Adrenal gland (tissue), 12 donors: ENCODE results near the gene DOLPP1. TPM values are rescaled to one million over a fixed set of nuclear protein-coding genes. Genes with fewer than 3 reads are reported as not detected.

Source experiments
- DNase-seq, 7 donors: peaks; one replicate each; pipeline ENCODE4 v3.0.0-alpha.2; 2019 to 2020
- H3K27ac ChIP-seq, 5 donors: fragments of 200-600 bp; sonication (generic) in 4 of 5; 1 replicate in 3 of 5; 2 replicates in 2 of 5; pipeline versions ENCODE4 v1.5.1 to v1.8.0; 2016 to 2020; ENCODE audit warnings: mild to moderate bottlenecking in 1 of 5
- H3K27me3 ChIP-seq: fragments of 200-600 bp; 2 replicates; pipeline ENCODE4 v1.8.0; 2021
- H3K36me3 ChIP-seq, 2 donors: fragments of 200-600 bp; replicated peaks in 1 of 2; 1 replicate in 1 of 2; 2 replicates in 1 of 2; pipeline versions ENCODE4 v1.5.1 to v1.8.0; 2018 to 2022
- H3K4me1 ChIP-seq, 2 donors: fragments of 200-600 bp; replicated peaks in 1 of 2; 1 replicate in 1 of 2; 2 replicates in 1 of 2; pipeline versions ENCODE4 v1.5.1 to v1.8.0; 2018 to 2021
- H3K4me3 ChIP-seq, 4 donors: fragments of 200-600 bp; sonication (generic) in 3 of 4; one replicate each; pipeline ENCODE4 v1.5.1; 2016 to 2018
- H3K9me3 ChIP-seq, 3 donors: fragments of 200-600 bp; sonication (generic) in 1 of 3; replicated peaks in 1 of 3; 1 replicate in 2 of 3; 2 replicates in 1 of 3; pipeline versions ENCODE4 v1.5.1 to v1.8.0; 2016 to 2021
- POLR2A ChIP-seq, 2 donors: fragments of 450-650 bp; IDR thresholded peaks; one replicate each; pipeline ENCODE4 v1.6.1; 2017; ENCODE audit warnings: antibody characterized with exemption in 2 of 2, mild to moderate bottlenecking in 2 of 2, moderate library complexity in 1 of 2
- WGBS, 4 donors: extraction: QIAGEN DNeasy Blood & Tissue Kit in 2 of 4; methylation state at CpG; one replicate each; pipeline versions ENCODE4 v1.1.5 to v1.1.7; 2013 to 2017; 5-methylcytosine and 5-hydroxymethylcytosine counted together
- intact Hi-C, 2 donors: fragments of 100-400 bp; cut with DNase I; formaldehyde crosslinking; loops; one replicate each; pipeline versions ENCODE4 v1.14.1 to v1.15.0; 2022 to 2023
- polyA plus RNA-seq, 3 donors: library from polyadenylated mRNA; stranded (reverse); fragments of 200-250 nt in 2 of 3; fragments of 350-450 nt in 1 of 3; fragmentation: Illumina TruSeq in 1 of 3; extraction: RNeasy Lipid Tissue Mini Kit (QIAGEN cat#74804) in 1 of 3; gene quantifications; one replicate each; pipeline ENCODE4 v1.2.3, GENCODE V29; 2013 to 2014
- total RNA-seq, 9 donors: library from RNA; depleted of rRNA in 4 of 9; stranded (reverse); fragments of >200 nt in 4 of 9; fragments of 120-200 nt in 1 of 9; fragmentation: NEBNext Ultra II Directional in 1 of 9; extraction: Animal tissue kit (Norgen Biotek cat#: 25700) in 1 of 9; gene quantifications; one replicate each; pipeline versions ENCODE4 v1.1.0 to v1.2.4, GENCODE V29; 2013 to 2023
- TF ChIP-seq, protein P1 (sequence below), 6 experiments: fragments of 450-650 bp in 4 of 6; fragments of 200-600 bp in 2 of 6; sonication (generic) in 1 of 6; IDR thresholded peaks; 1 replicate in 5 of 6; 2 replicates in 1 of 6; pipeline versions ENCODE4 v1.5.1 to v1.8.0; 2016 to 2021; ENCODE audit warnings: antibody characterized with exemption in 6 of 6, mild to moderate bottlenecking in 2 of 6, moderate library complexity in 1 of 6
- donor health status: healthy with polysubstance abuse.
- donor health status: Bipolar disorder and iron deficiency.
- donor health status: DM: yes; HTN: yes; CAD: no.
- donor health status: DM: no; HTN: no; CAD: no.
- donor health status: DM: no; HTN: no; CAD: no.
- donor health status: DM: yes; HTN: yes; CAD: no.

Gene DOLPP1
- total and polyA plus RNA-seq, 12 donors: 4.4 to 31.8 (median 19.2) TPM

DNA sequence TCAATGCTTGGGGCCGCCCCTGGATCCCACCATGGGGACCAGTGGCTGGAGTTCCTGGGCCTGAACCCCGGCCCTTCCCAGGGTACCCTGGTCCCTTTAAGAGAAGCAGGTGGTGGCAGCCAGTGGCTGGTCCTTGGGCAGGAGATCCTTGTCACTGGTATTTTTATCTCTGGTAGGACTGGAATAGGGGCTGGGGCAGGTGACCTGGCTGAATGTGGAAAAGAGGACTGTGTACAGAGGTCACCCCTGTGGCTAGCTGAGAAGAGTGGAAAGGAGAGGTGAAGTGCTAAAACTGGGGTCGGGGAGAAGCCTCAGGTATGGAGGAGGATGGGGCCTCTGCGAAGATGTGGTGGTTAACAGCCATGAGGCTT lies 22.7 kb downstream of the DOLPP1 start:
- intact Hi-C loops: no loop called here
- H3K27ac ChIP-seq: no peak overlapping the region
- TF ChIP-seq POLR2A (IDR thresholded peaks at IDR 0.05): no peak
- TF ChIP-seq, protein P1, sequence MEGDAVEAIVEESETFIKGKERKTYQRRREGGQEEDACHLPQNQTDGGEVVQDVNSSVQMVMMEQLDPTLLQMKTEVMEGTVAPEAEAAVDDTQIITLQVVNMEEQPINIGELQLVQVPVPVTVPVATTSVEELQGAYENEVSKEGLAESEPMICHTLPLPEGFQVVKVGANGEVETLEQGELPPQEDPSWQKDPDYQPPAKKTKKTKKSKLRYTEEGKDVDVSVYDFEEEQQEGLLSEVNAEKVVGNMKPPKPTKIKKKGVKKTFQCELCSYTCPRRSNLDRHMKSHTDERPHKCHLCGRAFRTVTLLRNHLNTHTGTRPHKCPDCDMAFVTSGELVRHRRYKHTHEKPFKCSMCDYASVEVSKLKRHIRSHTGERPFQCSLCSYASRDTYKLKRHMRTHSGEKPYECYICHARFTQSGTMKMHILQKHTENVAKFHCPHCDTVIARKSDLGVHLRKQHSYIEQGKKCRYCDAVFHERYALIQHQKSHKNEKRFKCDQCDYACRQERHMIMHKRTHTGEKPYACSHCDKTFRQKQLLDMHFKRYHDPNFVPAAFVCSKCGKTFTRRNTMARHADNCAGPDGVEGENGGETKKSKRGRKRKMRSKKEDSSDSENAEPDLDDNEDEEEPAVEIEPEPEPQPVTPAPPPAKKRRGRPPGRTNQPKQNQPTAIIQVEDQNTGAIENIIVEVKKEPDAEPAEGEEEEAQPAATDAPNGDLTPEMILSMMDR (IDR thresholded peaks at IDR 0.05): no peak
- 82 to 96% (median 94%) methylated on average over 2 to 4 of the region's 4 CpGs for WGBS, 4 donors
- H3K9me3 ChIP-seq: no peaks in the 10 kb centered on the region
- peaks cover 0 to 11% of the 10 kb centered on the region in 2 donors for H3K36me3 ChIP-seq
- no peak overlapping the region for H3K4me3 ChIP-seq
- H3K4me1 ChIP-seq: no peaks in the 10 kb centered on the region
- no peaks in the 10 kb centered on the region for H3K27me3 ChIP-seq
- DNase-seq: no peak

DNA sequence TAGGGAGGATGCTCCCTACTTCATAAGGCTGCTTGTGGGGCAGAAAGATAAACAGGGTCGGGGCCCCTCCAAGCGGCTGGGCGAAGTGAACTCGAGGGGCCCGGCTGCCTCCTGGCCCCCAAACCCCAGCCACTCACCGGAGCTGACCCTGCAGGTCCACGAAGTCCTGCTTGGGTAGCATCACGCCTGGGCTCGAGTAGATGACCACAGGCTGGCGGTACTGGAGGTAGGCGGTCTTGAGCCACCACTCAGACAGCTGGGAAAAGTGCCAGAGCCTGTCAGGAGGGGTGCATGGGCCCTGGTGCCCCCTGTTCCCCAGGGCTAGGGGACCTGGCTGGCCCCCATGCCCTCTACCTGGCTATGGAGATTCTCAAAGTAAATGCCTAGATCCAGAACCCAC lies 23.1 kb downstream of the DOLPP1 start:
- DNase-seq: no peak
- intact Hi-C loops: no loop called here
- Histone ChIP-seq H3K36me3 (peaks cover 0 to 11% of the 10 kb centered on the region in 2 donors), H3K4me1 (peaks cover 2 to 3% of the 10 kb centered on the region in 2 donors), H3K27me3 (no peaks in the 10 kb centered on the region), H3K27ac (no peak overlapping the region), H3K4me3 (no peak overlapping the region), H3K9me3 (no peaks in the 10 kb centered on the region)
- no peak for TF ChIP-seq POLR2A (IDR thresholded peaks at IDR 0.05)
- TF ChIP-seq, protein P1 (IDR thresholded peaks at IDR 0.05): no peak
- 88 to 98% (median 91%) methylated on average over 7 to 11 of the region's 11 CpGs for WGBS, 4 donors

DNA sequence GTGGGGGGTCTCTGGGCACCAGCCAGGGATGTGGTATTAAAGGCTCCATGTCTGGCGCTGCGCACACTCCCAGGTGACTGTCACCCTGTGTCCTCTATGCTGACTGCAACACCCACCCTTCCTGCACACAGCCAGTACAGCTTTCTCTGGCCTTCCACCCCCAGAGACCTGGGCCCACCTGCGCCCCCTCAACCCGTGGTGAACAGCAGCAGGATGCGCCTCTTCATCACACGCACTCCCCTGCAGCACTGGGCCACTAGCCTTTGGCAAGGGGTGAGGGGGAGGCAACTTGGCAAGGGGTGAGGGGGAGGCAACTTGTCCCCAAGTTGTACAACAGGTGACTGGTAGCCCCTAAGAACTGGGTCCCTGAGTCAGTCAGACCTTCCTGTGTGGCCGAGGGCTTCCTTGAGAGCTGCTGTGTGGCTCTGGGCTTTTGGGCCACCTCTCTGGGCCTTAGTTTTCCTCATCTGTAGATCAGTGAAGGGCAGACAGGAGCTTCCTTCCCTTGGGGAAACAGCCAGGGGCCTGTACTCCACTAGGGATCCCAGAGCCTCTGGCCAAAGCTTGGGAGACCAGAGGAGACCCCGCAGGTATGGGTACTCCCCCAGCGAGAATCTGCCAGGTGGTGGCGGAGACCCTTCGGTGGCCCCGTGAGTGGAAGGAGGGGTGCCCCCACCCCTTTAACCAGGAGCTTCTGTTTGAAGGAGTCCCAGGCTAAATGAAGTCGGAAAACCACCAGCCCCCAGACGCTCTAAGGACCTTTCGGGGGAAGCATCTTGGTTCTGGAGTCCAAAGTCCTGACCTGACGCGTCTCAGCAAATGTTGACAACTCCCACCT lies 25.2 kb downstream of the DOLPP1 start:
- 91 to 97% (median 92%) methylated on average over 6 to 17 of the region's 17 CpGs for WGBS, 4 donors
- H3K36me3 ChIP-seq: peaks cover 0 to 11% of the 10 kb centered on the region in 2 donors
- H3K27ac ChIP-seq: no peak overlapping the region

DNA sequence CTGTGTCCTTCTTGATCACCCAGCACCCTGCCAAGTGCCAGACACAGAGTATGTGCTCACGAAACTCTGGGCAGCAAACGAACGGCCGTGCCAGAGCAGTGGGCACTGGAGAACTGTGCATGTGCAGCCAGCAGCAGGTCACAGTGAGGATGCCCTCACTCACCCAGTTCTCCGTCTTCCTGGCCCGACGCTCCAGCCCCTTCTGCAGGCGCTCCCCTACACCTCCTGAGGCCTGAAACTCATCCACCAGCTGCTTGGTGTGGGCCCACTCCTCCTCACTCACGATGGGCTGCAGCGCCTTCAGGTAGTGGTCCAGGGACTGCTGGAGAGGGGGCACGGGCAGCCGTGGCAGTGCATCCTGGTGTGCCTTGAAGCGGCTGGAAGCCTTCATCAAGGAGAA lies 26.7 kb downstream of the DOLPP1 start:
- Histone ChIP-seq H3K4me3 (no peak overlapping the region), H3K36me3 (peaks cover 0 to 11% of the 10 kb centered on the region in 2 donors), H3K9me3 (no peaks in the 10 kb centered on the region), H3K27ac (no peak overlapping the region), H3K27me3 (no peaks in the 10 kb centered on the region), H3K4me1 (peaks cover 11 to 21% of the 10 kb centered on the region in 2 donors)
- no peak for DNase-seq
- intact Hi-C loops: no loop called here
- 89 to 94% (median 92%) methylated on average over 8 to 13 of the region's 13 CpGs for WGBS, 4 donors
- TF ChIP-seq, protein P1 (IDR thresholded peaks at IDR 0.05): no peak
- TF ChIP-seq POLR2A (IDR thresholded peaks at IDR 0.05): no peak

More for the DNA sequence above, 25.2 kb downstream of the DOLPP1 start:
- DNase-seq: no peak
- intact Hi-C loops: no loop called here
- Histone ChIP-seq H3K4me3 (no peak overlapping the region), H3K4me1 (peaks cover 11 to 13% of the 10 kb centered on the region in 2 donors), H3K27me3 (no peaks in the 10 kb centered on the region), H3K9me3 (no peaks in the 10 kb centered on the region)
- TF ChIP-seq, protein P1 (IDR thresholded peaks at IDR 0.05): no peak
- TF ChIP-seq POLR2A (IDR thresholded peaks at IDR 0.05): no peak
